Subcutaneous preadipocyte (primary cell): Measurements from ENCODE around the gene UGGT2. TPM values are rescaled to one million over a fixed set of nuclear protein-coding genes. Genes with fewer than 3 reads are reported as not detected.

ENCODE experiments used
- small RNA-seq: library from RNA; depleted of rRNA; stranded (forward); fragments of <200 nt; gene quantifications from one replicate; pipeline ENCODE3, GENCODE V24; 2012
- total RNA-seq: library from RNA; depleted of rRNA; stranded (reverse); fragments of >200 nt; gene quantifications from 2 replicates; pipeline ENCODE4 v1.2.3, GENCODE V29; 2012

The UGGT2 gene, protein sequence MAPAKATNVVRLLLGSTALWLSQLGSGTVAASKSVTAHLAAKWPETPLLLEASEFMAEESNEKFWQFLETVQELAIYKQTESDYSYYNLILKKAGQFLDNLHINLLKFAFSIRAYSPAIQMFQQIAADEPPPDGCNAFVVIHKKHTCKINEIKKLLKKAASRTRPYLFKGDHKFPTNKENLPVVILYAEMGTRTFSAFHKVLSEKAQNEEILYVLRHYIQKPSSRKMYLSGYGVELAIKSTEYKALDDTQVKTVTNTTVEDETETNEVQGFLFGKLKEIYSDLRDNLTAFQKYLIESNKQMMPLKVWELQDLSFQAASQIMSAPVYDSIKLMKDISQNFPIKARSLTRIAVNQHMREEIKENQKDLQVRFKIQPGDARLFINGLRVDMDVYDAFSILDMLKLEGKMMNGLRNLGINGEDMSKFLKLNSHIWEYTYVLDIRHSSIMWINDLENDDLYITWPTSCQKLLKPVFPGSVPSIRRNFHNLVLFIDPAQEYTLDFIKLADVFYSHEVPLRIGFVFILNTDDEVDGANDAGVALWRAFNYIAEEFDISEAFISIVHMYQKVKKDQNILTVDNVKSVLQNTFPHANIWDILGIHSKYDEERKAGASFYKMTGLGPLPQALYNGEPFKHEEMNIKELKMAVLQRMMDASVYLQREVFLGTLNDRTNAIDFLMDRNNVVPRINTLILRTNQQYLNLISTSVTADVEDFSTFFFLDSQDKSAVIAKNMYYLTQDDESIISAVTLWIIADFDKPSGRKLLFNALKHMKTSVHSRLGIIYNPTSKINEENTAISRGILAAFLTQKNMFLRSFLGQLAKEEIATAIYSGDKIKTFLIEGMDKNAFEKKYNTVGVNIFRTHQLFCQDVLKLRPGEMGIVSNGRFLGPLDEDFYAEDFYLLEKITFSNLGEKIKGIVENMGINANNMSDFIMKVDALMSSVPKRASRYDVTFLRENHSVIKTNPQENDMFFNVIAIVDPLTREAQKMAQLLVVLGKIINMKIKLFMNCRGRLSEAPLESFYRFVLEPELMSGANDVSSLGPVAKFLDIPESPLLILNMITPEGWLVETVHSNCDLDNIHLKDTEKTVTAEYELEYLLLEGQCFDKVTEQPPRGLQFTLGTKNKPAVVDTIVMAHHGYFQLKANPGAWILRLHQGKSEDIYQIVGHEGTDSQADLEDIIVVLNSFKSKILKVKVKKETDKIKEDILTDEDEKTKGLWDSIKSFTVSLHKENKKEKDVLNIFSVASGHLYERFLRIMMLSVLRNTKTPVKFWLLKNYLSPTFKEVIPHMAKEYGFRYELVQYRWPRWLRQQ (N-terminal part only)
- 48.9 and 66.5 TPM in 2 replicates for total RNA-seq

DNA sequence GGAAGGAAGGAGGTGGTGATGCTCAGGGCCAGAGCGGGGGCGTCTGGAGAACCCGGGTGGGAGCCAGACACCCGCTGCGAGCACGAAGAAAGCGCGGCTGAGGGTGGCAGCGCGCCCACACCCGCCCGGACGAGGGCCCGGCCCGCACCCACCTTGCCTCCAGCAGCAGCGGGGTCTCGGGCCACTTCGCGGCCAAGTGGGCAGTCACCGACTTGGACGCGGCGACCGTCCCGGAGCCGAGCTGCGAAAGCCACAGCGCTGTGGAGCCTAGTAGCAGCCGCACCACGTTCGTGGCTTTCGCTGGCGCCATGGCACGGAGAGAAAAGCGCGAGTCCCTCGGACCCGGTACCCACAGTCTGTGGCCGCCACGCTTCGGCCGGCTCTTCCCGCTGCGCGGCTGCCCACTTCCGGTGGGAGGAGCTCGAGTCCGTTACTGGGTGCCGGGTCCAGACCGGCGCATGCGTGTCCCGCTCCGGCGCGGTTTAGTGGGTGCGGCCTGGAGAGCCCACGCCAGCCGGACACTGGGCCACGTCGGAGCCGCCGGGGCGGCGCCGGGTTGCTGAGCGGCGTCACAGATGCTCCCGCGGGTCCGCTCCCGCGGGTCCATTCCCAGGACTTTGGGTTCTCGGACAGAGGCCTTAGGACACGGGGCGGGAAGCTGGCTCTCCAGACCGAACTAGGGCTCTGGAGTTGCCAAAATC is at the start of gene UGGT2:
UGGT2 (minus strand) TSS at position 399 of the 701 bp plus-strand sequence; CDS start at position 310, 89 bp downstream.

DNA sequence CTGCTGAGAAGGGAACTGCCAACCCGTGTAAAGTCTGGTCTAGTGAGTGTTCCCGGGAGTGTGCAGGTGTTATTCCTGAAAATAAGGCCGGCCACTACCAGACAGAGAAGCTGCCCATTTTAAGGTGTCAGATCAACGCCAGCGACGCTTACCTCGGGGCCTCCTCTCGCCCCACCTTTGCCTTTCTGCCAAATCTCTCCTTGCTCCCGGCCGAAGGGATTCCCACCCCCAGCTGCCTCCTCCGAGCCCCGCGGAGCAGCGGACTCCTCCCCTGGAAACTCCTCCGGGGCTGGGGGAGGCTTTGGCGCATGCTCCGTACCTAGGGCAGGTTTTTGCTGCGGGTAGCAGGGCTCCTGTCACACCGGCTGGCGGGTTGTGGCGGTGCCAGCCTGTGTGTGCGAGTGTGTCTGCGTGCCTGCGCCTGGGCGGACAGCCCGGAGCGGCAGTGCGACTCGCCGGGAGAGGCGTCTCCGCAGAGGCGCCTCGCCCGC is 36.6 kb upstream of the UGGT2 start, which contains the start of gene HS6ST3:
HS6ST3 (plus strand) TSS at position 359 of the 491 bp plus-strand sequence.

Small RNA genes lying within 50 kb of the gene (small RNA-seq; reads per million reads assigned to genes)
- not detected for gene HMGN1P24

Other genes with a start within 250 kb of the UGGT2 start
- under 0.01 TPM in 2 replicates for gene HS6ST3, start 36.7 kb upstream of the UGGT2 start, total RNA-seq